ENCODE data around the gene SMAGP.

DNA sequence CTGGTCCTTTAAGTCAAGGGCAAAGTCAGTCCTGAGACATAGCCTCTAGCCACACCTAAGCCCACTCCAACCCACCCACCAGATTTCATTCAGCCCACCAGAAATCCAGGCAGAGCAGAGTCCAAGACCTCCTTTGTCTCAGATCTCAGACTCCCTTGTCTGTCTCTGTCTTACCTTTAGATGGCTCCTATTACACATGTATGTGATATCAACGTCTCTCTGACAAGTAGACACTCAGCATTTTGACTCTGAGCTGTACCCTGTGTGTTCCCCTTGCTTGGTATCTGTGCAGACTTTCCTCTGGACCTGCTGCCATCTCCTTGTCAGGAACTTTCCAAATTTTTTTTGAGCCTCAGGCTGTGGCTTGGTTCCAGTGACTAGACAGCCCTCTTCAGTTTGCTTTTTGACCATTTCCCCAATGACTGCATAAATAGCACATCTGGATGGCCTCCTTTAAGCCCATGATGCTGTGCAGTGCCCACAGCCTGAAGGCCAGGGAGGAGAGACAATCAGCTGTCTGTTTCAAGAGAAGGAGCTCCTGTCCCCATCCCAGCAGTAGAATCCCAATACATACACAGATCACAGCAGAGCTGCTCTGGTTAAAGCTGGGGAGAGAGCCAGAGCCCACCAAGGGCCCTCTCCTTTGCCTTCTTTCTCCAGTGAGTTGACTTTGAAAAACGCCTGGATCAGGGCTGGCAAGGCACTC lies 59.4 kb downstream of the SMAGP start:
- TF ChIP-seq, protein P1, sequence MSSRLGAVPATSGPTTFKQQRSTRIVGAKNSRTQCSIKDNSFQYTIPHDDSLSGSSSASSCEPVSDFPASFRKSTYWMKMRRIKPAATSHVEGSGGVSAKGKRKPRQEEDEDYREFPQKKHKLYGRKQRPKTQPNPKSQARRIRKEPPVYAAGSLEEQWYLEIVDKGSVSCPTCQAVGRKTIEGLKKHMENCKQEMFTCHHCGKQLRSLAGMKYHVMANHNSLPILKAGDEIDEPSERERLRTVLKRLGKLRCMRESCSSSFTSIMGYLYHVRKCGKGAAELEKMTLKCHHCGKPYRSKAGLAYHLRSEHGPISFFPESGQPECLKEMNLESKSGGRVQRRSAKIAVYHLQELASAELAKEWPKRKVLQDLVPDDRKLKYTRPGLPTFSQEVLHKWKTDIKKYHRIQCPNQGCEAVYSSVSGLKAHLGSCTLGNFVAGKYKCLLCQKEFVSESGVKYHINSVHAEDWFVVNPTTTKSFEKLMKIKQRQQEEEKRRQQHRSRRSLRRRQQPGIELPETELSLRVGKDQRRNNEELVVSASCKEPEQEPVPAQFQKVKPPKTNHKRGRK (CRISPR knock-in tag; IDR thresholded peaks at IDR 0.05; ENCODE audit: borderline replicate concordance) = no peak
- TF ChIP-seq, protein P2, sequence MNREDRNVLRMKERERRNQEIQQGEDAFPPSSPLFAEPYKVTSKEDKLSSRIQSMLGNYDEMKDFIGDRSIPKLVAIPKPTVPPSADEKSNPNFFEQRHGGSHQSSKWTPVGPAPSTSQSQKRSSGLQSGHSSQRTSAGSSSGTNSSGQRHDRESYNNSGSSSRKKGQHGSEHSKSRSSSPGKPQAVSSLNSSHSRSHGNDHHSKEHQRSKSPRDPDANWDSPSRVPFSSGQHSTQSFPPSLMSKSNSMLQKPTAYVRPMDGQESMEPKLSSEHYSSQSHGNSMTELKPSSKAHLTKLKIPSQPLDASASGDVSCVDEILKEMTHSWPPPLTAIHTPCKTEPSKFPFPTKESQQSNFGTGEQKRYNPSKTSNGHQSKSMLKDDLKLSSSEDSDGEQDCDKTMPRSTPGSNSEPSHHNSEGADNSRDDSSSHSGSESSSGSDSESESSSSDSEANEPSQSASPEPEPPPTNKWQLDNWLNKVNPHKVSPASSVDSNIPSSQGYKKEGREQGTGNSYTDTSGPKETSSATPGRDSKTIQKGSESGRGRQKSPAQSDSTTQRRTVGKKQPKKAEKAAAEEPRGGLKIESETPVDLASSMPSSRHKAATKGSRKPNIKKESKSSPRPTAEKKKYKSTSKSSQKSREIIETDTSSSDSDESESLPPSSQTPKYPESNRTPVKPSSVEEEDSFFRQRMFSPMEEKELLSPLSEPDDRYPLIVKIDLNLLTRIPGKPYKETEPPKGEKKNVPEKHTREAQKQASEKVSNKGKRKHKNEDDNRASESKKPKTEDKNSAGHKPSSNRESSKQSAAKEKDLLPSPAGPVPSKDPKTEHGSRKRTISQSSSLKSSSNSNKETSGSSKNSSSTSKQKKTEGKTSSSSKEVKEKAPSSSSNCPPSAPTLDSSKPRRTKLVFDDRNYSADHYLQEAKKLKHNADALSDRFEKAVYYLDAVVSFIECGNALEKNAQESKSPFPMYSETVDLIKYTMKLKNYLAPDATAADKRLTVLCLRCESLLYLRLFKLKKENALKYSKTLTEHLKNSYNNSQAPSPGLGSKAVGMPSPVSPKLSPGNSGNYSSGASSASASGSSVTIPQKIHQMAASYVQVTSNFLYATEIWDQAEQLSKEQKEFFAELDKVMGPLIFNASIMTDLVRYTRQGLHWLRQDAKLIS (CRISPR knock-in tag; IDR thresholded peaks at IDR 0.05; ENCODE audit: borderline replicate concordance) = no peak
- TF ChIP-seq, protein P3, sequence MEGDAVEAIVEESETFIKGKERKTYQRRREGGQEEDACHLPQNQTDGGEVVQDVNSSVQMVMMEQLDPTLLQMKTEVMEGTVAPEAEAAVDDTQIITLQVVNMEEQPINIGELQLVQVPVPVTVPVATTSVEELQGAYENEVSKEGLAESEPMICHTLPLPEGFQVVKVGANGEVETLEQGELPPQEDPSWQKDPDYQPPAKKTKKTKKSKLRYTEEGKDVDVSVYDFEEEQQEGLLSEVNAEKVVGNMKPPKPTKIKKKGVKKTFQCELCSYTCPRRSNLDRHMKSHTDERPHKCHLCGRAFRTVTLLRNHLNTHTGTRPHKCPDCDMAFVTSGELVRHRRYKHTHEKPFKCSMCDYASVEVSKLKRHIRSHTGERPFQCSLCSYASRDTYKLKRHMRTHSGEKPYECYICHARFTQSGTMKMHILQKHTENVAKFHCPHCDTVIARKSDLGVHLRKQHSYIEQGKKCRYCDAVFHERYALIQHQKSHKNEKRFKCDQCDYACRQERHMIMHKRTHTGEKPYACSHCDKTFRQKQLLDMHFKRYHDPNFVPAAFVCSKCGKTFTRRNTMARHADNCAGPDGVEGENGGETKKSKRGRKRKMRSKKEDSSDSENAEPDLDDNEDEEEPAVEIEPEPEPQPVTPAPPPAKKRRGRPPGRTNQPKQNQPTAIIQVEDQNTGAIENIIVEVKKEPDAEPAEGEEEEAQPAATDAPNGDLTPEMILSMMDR (IDR thresholded peaks at IDR 0.05) = no peak
- TF ChIP-seq, protein P4, sequence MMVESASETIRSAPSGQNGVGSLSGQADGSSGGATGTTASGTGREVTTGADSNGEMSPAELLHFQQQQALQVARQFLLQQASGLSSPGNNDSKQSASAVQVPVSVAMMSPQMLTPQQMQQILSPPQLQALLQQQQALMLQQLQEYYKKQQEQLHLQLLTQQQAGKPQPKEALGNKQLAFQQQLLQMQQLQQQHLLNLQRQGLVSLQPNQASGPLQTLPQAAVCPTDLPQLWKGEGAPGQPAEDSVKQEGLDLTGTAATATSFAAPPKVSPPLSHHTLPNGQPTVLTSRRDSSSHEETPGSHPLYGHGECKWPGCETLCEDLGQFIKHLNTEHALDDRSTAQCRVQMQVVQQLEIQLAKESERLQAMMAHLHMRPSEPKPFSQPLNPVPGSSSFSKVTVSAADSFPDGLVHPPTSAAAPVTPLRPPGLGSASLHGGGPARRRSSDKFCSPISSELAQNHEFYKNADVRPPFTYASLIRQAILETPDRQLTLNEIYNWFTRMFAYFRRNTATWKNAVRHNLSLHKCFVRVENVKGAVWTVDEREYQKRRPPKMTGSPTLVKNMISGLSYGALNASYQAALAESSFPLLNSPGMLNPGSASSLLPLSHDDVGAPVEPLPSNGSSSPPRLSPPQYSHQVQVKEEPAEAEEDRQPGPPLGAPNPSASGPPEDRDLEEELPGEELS (CRISPR knock-in tag; IDR thresholded peaks at IDR 0.05) = no peak
- TF ChIP-seq, protein P5, sequence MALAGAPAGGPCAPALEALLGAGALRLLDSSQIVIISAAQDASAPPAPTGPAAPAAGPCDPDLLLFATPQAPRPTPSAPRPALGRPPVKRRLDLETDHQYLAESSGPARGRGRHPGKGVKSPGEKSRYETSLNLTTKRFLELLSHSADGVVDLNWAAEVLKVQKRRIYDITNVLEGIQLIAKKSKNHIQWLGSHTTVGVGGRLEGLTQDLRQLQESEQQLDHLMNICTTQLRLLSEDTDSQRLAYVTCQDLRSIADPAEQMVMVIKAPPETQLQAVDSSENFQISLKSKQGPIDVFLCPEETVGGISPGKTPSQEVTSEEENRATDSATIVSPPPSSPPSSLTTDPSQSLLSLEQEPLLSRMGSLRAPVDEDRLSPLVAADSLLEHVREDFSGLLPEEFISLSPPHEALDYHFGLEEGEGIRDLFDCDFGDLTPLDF (CRISPR knock-in tag; IDR thresholded peaks at IDR 0.05) = no peak
- TF ChIP-seq JUN (CRISPR knock-in tag; IDR thresholded peaks at IDR 0.05) (no peak), CREB1 (CRISPR knock-in tag; IDR thresholded peaks at IDR 0.05) (no peak), ELF4 (CRISPR knock-in tag; IDR thresholded peaks at IDR 0.05; ENCODE audit: low read depth) (no peak), SP1 (CRISPR knock-in tag; conservative IDR thresholded peaks at IDR 0.05) (no peak), ZNF138 (CRISPR knock-in tag; conservative IDR thresholded peaks at IDR 0.05) (no peak), ATF1 (CRISPR knock-in tag; IDR thresholded peaks at IDR 0.05) (no peak), SMAD4 (CRISPR knock-in tag; IDR thresholded peaks at IDR 0.05) (no peak)
- TF ChIP-seq, protein P6, sequence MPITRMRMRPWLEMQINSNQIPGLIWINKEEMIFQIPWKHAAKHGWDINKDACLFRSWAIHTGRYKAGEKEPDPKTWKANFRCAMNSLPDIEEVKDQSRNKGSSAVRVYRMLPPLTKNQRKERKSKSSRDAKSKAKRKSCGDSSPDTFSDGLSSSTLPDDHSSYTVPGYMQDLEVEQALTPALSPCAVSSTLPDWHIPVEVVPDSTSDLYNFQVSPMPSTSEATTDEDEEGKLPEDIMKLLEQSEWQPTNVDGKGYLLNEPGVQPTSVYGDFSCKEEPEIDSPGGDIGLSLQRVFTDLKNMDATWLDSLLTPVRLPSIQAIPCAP (CRISPR knock-in tag; IDR thresholded peaks at IDR 0.05) = no peak
- TF ChIP-seq, protein P7, sequence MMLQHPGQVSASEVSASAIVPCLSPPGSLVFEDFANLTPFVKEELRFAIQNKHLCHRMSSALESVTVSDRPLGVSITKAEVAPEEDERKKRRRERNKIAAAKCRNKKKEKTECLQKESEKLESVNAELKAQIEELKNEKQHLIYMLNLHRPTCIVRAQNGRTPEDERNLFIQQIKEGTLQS (CRISPR knock-in tag; conservative IDR thresholded peaks at IDR 0.05) = no peak
